Measurements from ENCODE around the gene BTF3. TPM values are rescaled to one million over a fixed set of nuclear protein-coding genes. Genes with fewer than 3 reads are reported as not detected.

The BTF3 gene
- total and polyA plus RNA-seq, 2 of the 13 experiments (the other 11 are each of a cell fraction or from before 2014, with no cell fraction given) = 557 to 698 TPM

DNA sequence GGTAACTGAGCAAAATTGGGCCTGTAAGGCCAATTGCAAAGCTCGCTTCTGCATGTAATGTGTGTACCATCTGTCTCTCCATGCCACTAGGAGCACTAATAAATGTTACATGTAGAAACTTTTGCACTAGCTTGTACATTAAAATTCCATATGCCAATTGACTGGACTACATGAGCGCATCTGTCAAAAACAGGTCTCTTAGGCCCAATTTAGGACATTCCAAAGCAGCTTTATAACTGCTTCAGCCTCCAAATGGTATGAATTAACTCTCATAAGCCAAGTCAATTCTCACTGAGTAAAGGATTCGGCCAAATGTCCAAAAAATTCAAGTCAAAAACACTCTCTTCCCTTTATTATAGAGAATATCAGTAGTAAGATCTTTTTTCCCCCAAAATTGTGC lies 26.1 kb upstream of the BTF3 start (continued):
- TF ChIP-seq CAMTA2 (CRISPR knock-in tag; IDR thresholded peaks at IDR 0.05; ENCODE audit: borderline replicate concordance) = no peak
- no peak for TF ChIP-seq ZFX (CRISPR knock-in tag; IDR thresholded peaks at IDR 0.05; ENCODE audit: low read depth)

DNA sequence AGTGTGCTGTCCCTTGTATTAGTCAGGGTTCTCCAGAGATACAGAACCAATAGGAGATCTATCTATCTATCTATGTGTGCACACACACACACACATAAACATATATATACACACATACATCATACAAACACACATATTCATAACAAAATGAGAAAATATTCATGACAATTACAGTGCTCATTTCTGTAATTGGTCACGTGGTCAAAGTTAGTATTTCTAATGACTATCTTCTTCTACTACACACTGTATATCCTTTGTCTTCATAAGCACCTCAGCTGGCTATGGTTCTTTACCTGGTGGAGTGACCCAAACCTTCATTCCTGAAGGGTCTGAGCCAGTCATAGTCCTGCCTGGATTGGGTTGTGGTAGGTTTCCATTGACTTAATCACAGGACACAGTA lies 17.7 kb upstream of the BTF3 start:
- ChIA-PET POLR2A (no interaction called here), CTCF (ENCODE audit: low intra/inter-chr PET ratio, low total read pairs) (no interaction called here)
- no peaks in the 10 kb centered on the region for H3K79me2 ChIP-seq (ENCODE audit: insufficient read depth, low read length)
- FAIRE-seq (no peak), DNase-seq (ENCODE audit: low spot score) (no peak), ATAC-seq (no peak)
- H3K27me3 ChIP-seq (ENCODE audit: control insufficient read depth in 1 of 2, insufficient read depth in 2 of 2, low read length in 2 of 2) = peaks cover 0 to 9% of the 10 kb centered on the region in 2 experiments; a peak in 1 of 5 replicates
- peak; percentile 66; the same call in 1 of the 2 replicates for TF ChIP-seq RAD51 (IDR thresholded peaks at IDR 0.05; ENCODE audit: borderline replicate concordance)
- TF ChIP-seq HNRNPH1 (optimal IDR thresholded peaks at IDR 0.05; ENCODE audit: low read depth, low read length) = no peak
- in situ Hi-C loops (cut with HindIII; ENCODE audit: extremely low pct_ligation_motif_present, low pct_unique_long_range_greater_than_20kb) = no loop called here
- no peak overlapping the region for H3K27ac ChIP-seq (ENCODE audit: extremely low read length, insufficient read depth, low read length)
- WGBS (ENCODE audit: low lambda C conversion rate) = 0% methylated on average over 1 of the region's 1 CpG
- no peaks in the 10 kb centered on the region for H3K4me1 ChIP-seq (ENCODE audit: insufficient read depth, low read length)
- H3K9ac ChIP-seq (ENCODE audit: insufficient read depth, low read depth, low read length) = no peak overlapping the region
- BruUV-seq (replicated peaks) = no TSS peak
- H3K36me3 ChIP-seq (replicated peaks in 1 of 2; ENCODE audit: control insufficient read depth in 1 of 2, insufficient read depth in 2 of 2, low read length in 2 of 2) = no peaks in the 10 kb centered on the region
- no peak overlapping the region for H3K4me2 ChIP-seq (ENCODE audit: low read depth, low read length)
- H4K20me1 ChIP-seq (ENCODE audit: insufficient read depth, low read length) = no peaks in the 10 kb centered on the region
- intact Hi-C loops (cut with micrococcal nuclease; ENCODE audit: unreplicated experiment) = no loop called here
- H3K4me3 ChIP-seq (replicated peaks in 1 of 3; ENCODE audit: insufficient read depth in 1 of 3, low read depth in 2 of 3, low read length in 3 of 3) = no peak overlapping the region
- H2AFZ ChIP-seq (ENCODE audit: low read length) = no peak overlapping the region
- no peaks in the 10 kb centered on the region for H3K9me3 ChIP-seq (ENCODE audit: low read length)

DNA sequence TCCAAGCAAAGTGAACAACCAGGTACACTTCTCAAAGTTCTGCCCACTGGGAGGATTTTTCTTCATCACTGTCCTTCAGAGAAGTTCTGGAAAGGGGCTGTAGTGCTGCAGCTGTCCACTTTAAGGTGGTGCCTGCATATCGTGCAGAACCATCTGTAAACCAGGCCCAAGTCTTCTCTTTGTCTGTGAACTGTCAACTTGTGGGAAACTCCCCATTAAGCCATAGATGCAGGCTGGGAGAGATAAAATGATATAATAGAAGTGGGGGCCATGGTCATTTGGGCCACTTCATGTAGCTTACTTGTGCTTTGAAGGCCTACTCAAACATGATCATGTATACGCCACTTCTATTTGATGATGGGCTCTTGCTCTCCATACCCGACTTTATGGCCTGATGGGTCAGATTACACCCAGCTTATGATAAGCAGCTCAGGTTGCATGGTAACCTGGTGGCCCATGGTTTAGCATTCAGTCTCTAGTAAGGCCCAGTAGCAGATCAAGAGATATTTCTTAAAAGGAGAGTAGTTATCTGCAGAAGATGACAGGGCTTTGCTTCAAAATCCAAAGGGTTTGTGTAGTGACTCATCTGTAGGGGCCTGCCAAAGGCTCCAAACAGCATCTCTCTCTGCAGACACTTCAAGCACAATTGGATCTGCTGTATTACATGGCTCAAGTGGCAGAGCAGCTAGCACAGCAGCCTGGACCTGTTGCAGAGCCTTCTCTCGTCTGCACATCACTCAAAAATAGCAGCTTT lies 15.7 kb upstream of the BTF3 start:
- CTCF ChIA-PET (ENCODE audit: low intra/inter-chr PET ratio, low total read pairs) = no interaction called here
- no peak for FAIRE-seq
- TF ChIP-seq ZNF775 (CRISPR knock-in tag; IDR thresholded peaks at IDR 0.05; ENCODE audit: borderline replicate concordance) (no peak), DZIP1 (CRISPR knock-in tag; IDR thresholded peaks at IDR 0.05) (no peak), TCF12 (IDR thresholded peaks at IDR 0.05) (no peak), TCF12 (CRISPR knock-in tag; IDR thresholded peaks at IDR 0.05) (no peak), CERS6 (CRISPR knock-in tag; IDR thresholded peaks at IDR 0.05) (no peak), STAG1 (CRISPR knock-in tag; IDR thresholded peaks at IDR 0.05) (no peak), TRIM24 (CRISPR knock-in tag; IDR thresholded peaks at IDR 0.05) (no peak)
- TF ChIP-seq, protein P1, sequence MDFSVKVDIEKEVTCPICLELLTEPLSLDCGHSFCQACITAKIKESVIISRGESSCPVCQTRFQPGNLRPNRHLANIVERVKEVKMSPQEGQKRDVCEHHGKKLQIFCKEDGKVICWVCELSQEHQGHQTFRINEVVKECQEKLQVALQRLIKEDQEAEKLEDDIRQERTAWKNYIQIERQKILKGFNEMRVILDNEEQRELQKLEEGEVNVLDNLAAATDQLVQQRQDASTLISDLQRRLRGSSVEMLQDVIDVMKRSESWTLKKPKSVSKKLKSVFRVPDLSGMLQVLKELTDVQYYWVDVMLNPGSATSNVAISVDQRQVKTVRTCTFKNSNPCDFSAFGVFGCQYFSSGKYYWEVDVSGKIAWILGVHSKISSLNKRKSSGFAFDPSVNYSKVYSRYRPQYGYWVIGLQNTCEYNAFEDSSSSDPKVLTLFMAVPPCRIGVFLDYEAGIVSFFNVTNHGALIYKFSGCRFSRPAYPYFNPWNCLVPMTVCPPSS (IDR thresholded peaks at IDR 0.05) = no peak

More for the DNA sequence above, 15.7 kb upstream of the BTF3 start:
- Histone ChIP-seq H3K9ac (ENCODE audit: insufficient read depth, low read depth, low read length) (no peak overlapping the region), H3K27me3 (ENCODE audit: control insufficient read depth in 1 of 2, insufficient read depth in 2 of 2, low read length in 2 of 2) (peaks cover 0 to 18% of the 10 kb centered on the region in 2 experiments; a peak in 3 of 5 replicates), H3K4me2 (ENCODE audit: low read depth, low read length) (no peak overlapping the region), H2AFZ (ENCODE audit: low read length) (no peak overlapping the region), H3K9me3 (ENCODE audit: low read length) (no peaks in the 10 kb centered on the region), H3K4me1 (ENCODE audit: insufficient read depth, low read length) (no peaks in the 10 kb centered on the region), H3K36me3 (replicated peaks in 1 of 2; ENCODE audit: control insufficient read depth in 1 of 2, insufficient read depth in 2 of 2, low read length in 2 of 2) (no peaks in the 10 kb centered on the region), H3K27ac (ENCODE audit: extremely low read length, insufficient read depth, low read length) (no peak overlapping the region), H4K20me1 (ENCODE audit: insufficient read depth, low read length) (no peaks in the 10 kb centered on the region), H3K79me2 (ENCODE audit: insufficient read depth, low read length) (no peaks in the 10 kb centered on the region), H3K4me3 (replicated peaks in 1 of 3; ENCODE audit: insufficient read depth in 1 of 3, low read depth in 2 of 3, low read length in 3 of 3) (no peak overlapping the region)
- intact Hi-C loops (cut with micrococcal nuclease; ENCODE audit: unreplicated experiment) = no loop called here
- no peak for DNase-seq (ENCODE audit: low spot score)
- no TSS peak for BruUV-seq (replicated peaks)
- in situ Hi-C loops (cut with HindIII; ENCODE audit: extremely low pct_ligation_motif_present, low pct_unique_long_range_greater_than_20kb) = no loop called here
- ATAC-seq = no peak
- WGBS (ENCODE audit: low lambda C conversion rate) = 17% methylated on average over 4 of the region's 4 CpGs
- POLR2A ChIA-PET = no interaction called here
